PC-9 (cell line): ENCODE data around the gene GRK2.

ENCODE experiments used
- EZH2 ChIP-seq: fragments of 200-600 bp; sonication (generic); IDR thresholded peaks from 2 replicates; pipeline ENCODE4 v1.8.0; 2017; ENCODE audit warnings: antibody characterized with exemption, low read depth
- TF ChIP-seq, protein P1 (sequence below): fragments of 200-600 bp; sonication (generic); conservative IDR thresholded peaks from 2 replicates; pipeline ENCODE4 v1.6.1; 2017; ENCODE audit warnings: mixed run types, antibody characterized with exemption, mild to moderate bottlenecking, moderate library complexity

DNA sequence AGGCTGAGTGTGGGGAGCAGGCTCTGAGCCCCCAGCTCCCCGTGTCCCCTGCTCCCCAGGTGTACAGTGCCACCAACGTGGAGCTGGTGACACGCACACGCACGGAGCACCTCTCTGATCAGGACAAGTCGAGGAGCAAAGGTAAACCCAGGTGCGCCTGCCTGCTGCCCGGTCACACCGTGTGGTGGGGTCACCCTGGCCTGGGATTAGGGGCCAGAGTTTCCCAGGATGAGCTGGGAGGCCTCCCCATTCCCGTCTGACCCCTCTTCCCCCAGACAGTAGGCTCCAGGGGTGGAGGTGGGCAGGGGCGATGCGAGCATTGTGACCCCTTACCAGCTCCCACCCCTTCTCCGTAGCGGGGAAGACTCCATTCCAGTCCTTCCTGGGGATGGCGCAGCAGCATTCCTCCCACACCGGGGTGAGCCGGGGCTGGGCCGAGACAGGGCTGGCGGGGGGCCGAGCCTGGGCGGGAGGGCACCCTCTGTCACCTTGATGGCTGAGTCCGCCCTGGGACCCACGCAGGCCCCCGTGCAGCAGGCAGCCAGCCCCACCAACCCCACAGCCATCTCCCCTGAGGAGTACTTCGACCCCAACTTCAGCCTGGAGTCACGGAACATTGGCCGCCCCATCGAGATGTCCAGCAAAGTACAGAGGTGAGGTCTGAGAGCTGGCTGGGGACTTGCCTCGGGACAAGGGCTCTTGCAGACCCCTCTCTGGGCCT lies 33.4 kb downstream of the GRK2 start:
- TF ChIP-seq, protein P1, sequence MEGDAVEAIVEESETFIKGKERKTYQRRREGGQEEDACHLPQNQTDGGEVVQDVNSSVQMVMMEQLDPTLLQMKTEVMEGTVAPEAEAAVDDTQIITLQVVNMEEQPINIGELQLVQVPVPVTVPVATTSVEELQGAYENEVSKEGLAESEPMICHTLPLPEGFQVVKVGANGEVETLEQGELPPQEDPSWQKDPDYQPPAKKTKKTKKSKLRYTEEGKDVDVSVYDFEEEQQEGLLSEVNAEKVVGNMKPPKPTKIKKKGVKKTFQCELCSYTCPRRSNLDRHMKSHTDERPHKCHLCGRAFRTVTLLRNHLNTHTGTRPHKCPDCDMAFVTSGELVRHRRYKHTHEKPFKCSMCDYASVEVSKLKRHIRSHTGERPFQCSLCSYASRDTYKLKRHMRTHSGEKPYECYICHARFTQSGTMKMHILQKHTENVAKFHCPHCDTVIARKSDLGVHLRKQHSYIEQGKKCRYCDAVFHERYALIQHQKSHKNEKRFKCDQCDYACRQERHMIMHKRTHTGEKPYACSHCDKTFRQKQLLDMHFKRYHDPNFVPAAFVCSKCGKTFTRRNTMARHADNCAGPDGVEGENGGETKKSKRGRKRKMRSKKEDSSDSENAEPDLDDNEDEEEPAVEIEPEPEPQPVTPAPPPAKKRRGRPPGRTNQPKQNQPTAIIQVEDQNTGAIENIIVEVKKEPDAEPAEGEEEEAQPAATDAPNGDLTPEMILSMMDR = no peak
- no peak for TF ChIP-seq EZH2
